ENCODE data around the gene ARHGAP4. TPM values are rescaled to one million over a fixed set of nuclear protein-coding genes. Genes with fewer than 3 reads are reported as not detected.

Gene ARHGAP4
- total RNA-seq, 2 donors from 2014 or later = 7.6 to 8.9 TPM

DNA sequence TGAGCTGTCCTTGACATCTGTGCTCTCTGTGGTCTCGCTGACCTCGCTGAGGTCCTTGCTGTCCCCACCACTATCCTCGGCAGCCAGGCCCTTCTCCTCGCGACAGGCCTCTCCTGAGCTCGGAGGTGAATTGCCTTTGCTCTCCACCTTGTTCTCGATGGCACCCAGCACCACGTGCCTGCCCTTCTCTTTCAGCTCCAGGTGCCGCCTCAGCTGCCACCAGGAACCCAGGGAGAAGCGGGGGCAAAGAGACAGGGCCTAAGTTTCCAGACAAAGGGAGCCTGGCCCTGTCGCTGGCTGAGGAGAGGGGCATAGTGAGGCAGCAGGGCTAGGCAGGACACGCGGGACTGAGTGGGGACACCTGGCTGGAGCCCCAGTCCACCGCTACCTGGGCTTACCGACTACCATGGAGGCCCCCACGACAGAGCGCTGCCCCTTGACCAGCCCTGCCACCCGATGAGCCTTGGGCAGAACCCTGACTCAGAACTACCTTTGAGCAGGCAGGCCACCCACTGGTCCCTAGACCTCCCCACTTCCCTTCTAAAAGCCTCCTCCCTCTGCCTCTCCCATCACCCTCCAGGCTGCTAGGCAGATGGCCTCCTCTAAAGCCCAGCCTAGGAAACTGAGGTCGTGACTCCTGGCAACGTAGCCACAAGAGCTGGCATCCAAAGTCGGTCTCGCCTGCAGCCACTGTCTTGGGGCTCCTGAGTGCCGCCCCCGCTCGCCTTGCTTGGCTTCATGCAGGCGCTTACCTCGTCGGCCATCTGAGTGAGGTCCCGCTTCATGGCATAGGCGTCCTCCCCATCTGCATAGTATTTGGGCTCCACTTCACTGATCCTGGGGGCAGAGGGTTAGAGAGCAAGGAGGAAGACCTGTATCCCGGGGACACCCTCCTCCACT lies 4.2 kb upstream of the ARHGAP4 start:
- DNase-seq (ENCODE audit: low spot score) = no peak
- H3K27ac ChIP-seq = no peak overlapping the region

DNA sequence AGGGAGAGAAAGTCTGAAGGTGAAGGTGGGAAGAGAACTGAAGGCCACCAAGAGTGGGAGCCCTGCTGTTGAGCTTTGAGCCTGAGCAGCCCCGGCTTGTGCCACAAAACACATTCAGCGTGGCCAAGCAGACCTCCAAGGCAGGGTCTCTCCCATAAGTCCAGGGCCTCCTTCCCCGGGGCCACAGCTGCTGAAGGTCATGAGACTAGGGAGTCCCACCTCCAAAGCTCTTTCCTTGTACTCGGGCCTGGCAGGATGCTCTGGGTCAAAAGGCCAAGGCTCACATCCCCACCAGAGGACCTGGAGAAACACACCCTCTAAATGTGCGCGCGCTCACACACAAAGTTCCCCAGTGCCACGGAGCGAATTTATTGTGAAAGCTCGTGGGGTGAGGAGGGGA lies 3.5 kb upstream of the ARHGAP4 start:
- peaks cover 26% of the 10 kb centered on the region for H3K36me3 ChIP-seq
- TF ChIP-seq, protein P1, sequence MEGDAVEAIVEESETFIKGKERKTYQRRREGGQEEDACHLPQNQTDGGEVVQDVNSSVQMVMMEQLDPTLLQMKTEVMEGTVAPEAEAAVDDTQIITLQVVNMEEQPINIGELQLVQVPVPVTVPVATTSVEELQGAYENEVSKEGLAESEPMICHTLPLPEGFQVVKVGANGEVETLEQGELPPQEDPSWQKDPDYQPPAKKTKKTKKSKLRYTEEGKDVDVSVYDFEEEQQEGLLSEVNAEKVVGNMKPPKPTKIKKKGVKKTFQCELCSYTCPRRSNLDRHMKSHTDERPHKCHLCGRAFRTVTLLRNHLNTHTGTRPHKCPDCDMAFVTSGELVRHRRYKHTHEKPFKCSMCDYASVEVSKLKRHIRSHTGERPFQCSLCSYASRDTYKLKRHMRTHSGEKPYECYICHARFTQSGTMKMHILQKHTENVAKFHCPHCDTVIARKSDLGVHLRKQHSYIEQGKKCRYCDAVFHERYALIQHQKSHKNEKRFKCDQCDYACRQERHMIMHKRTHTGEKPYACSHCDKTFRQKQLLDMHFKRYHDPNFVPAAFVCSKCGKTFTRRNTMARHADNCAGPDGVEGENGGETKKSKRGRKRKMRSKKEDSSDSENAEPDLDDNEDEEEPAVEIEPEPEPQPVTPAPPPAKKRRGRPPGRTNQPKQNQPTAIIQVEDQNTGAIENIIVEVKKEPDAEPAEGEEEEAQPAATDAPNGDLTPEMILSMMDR (IDR thresholded peaks at IDR 0.05) = no peak
- no peaks in the 10 kb centered on the region for H3K9me3 ChIP-seq
- H3K27me3 ChIP-seq = no peaks in the 10 kb centered on the region
- no peak for DNase-seq (ENCODE audit: low spot score)
- H3K27ac ChIP-seq = peak overlapping the region in 1 of 2 donors; percentile 0
- peaks cover 0 to 41% of the 10 kb centered on the region in 2 donors for H3K4me1 ChIP-seq
- H3K4me3 ChIP-seq = no peak overlapping the region

More for the DNA sequence above, 4.2 kb upstream of the ARHGAP4 start:
- H3K9me3 ChIP-seq = no peaks in the 10 kb centered on the region
- TF ChIP-seq, protein P1 (IDR thresholded peaks at IDR 0.05) = no peak
- no peaks in the 10 kb centered on the region for H3K27me3 ChIP-seq
- no peak overlapping the region for H3K4me3 ChIP-seq
- peaks cover 26% of the 10 kb centered on the region for H3K36me3 ChIP-seq
- H3K4me1 ChIP-seq = peaks cover 0 to 40% of the 10 kb centered on the region in 2 donors

DNA sequence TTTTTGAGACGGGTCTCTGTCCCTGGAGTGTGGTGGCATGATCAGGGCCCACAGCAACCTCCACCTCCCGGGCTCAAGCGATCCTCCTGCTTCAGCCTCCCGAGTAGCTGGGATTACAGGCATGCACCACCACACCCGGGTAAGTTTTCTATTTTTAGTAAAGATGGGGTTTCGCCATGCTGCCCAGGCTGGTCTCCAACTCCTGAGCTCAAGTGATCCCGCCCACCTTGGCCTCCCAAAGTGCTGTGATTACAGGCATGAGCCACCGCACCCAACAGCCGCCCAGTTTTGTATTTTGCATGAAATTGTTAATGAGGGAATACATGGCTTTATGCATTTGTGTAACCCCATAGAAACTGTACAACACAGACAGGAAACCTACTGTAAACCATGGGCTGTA lies 2.8 kb upstream of the ARHGAP4 start:
- Histone ChIP-seq H3K4me1 (peaks cover 0 to 42% of the 10 kb centered on the region in 2 donors), H3K4me3 (peak overlapping the region in 1 of 2 donors; percentile 64), H3K27me3 (no peaks in the 10 kb centered on the region), H3K9me3 (no peaks in the 10 kb centered on the region), H3K27ac (peak overlapping the region; percentile 48 to 70), H3K36me3 (peaks cover 26% of the 10 kb centered on the region)
- DNase-seq (ENCODE audit: low spot score) = no peak
- TF ChIP-seq, protein P1 (IDR thresholded peaks at IDR 0.05) = no peak

DNA sequence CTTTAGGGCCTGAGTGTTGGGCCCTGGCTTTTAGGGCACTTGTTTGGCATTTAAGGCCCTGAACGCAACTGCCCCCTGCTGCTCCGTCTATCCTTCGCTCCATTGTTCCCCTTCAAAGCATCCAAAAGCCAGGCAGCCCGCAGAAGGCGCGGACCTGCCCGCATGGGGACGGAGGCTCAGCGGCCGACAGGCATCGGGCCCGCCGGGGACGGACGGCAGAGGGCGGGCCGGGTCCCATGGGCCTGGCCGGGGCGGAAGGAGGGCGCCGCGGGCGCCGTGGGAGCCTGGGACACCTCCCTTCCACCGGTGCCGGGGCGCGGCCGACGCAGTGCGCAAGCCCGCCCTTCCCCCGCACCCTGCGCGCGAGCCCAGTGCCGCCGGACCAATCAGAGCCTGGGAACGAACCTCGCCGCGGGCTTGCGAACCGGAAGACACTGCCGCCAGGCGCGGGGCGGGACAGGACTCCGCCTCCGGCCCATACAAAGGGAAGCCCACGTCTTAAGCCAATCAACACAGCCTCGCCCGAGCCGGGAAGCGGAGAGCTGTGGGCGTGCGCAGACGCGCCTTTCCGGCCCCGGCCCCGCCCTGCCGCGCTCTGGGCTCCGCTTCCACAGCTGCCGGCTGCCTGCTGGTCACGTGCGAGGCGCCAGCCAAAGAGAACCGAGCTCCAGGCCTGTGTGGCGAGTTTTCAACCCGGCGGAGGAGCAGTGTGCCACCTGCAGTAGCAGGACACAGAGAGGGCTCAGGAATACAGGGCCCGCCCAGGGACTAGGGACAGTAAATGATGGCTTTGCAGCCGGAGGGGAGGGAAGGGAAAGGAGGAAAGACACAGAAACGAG lies 2.1 kb upstream of the ARHGAP4 start:
- DNase-seq (ENCODE audit: low spot score) = peak; percentile 97
- TF ChIP-seq, protein P1 (IDR thresholded peaks at IDR 0.05) = peak in 1 of 2 donors; percentile 42
- Histone ChIP-seq H3K9me3 (no peaks in the 10 kb centered on the region), H3K27ac (peak overlapping the region; percentile 90), H3K4me1 (peaks cover 0 to 43% of the 10 kb centered on the region in 2 donors), H3K4me3 (peak overlapping the region; percentile 41 to 64), H3K27me3 (no peaks in the 10 kb centered on the region), H3K36me3 (peaks cover 26% of the 10 kb centered on the region)

DNA sequence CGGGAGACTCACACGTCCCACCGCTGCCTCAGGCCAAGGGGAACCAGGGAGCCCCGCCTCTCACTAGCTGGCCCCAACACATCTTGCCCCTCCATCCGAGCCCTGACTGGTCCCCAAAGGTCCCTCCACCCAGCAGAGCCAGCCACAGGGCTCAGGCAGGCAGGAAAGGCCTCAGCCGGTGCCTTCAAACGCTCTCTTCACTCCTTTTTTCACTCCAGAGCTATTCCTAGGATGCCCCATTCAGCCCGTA lies 1.5 kb upstream of the ARHGAP4 start:
- H3K27ac ChIP-seq = peak overlapping the region; percentile 90
- H3K27me3 ChIP-seq = no peaks in the 10 kb centered on the region
- H3K9me3 ChIP-seq = no peaks in the 10 kb centered on the region
- TF ChIP-seq, protein P1 (IDR thresholded peaks at IDR 0.05) = no peak
- peaks cover 0 to 48% of the 10 kb centered on the region in 2 donors for H3K4me1 ChIP-seq
- peak overlapping the region; percentile 41 to 64 for H3K4me3 ChIP-seq
- H3K36me3 ChIP-seq = peaks cover 26% of the 10 kb centered on the region
- no peak for DNase-seq (ENCODE audit: low spot score)

All from right atrium auricular region (tissue), 2 donors.